NCI-H1092 treated with DMSO at 0.1 percent for 48 hours (cell line): ENCODE data around the gene MYRF.

Experiments
- DNase-seq: peaks from one replicate; lab custom pipeline; 2025; lab: John Stamatoyannopoulos, UW

MYRF gene

DNA sequence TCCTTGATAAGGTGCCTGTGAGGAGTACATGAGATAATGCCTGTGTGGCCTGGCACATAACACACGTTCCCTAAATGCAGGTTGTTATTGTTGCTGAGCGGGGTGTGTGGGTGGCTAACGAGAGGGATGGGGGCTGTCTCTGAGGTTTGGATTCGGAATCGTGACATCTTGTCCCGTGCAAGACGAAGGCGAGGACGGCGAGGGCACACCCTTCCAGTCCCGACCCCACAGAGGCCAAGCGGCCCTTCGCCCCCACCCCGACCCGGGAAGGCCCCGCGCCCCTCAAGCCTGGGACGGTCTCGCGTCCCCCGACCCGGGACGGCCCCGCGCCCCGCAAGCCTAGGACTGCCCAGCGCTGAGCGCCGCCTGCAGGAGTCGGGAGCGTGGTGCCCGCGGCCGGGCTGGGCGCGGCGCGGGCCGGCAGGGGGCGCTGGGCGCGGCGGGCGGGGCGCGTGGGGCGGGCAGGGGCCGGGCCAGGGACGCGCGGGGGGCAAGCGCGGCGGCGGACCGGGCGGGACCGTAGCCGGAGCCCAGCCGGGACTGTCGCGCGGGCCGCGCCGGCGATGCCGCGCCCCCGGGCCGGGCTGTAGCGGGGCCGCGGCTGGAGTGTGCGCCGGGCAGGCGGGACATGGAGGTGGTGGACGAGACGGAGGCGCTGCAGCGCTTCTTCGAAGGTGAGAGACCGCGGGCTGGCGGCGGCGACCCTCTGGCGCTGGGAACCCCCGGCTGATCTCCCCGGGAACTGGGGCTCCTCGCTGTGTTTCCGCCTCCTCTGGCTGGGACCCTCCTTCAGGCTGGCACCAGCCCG, at the start of gene MYRF:
MYRF (plus strand) TSS at position 520 of the 808 bp plus-strand sequence; CDS start at position 629, 109 bp downstream.
- peak; percentile 17 for DNase-seq

DNA sequence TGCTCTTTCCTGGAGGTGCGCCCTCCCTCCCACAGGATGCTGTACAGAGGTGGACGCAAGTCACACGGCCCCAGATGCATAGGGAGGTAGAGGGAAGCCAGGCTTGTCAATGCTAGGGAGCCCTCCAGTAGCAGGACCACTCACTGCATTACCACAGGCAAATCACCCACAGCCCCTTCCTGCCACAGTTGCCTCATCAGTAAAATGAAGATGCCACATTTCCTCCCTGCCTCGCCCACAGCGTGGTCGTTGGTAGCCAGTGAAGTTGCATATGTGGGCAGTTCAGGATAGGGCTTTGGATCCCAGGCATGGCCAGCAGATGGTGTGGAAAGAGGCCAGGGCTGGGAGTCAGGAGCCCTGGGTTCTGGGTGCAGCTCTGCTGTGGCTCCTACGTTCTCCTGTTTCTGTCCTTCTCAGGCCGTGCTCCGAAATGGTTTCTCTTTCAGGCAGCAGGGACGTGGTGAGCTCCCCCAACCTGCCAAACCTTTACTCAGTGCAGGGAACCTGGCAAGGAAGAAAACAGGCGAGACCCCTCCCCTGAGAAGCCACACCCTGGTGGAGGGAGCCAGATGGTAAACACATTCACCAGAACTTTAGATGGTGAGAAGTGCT, 49.6 kb upstream of the MYRF start:
- DNase-seq = no peak

DNA sequence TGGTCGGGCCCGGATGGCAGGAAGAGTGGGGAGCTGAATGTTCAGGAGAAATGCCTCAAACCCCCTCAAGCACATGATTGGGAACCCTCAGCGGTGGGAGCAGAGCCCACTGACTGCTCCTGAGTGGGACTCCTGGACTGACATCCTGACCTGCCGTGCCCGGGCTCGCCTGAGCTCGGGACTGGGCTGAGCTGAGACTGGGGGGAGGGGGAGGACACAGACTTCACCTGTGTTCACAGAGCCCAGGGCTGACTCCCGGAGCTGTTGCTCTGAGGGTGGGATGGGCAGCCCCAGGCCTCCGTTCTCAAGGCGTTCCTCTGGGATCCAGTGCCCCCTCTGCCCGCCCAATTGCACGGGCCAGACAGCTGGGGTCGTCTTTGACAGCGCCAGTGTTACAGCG, 47.6 kb upstream of the MYRF start:
- no peak for DNase-seq

DNA sequence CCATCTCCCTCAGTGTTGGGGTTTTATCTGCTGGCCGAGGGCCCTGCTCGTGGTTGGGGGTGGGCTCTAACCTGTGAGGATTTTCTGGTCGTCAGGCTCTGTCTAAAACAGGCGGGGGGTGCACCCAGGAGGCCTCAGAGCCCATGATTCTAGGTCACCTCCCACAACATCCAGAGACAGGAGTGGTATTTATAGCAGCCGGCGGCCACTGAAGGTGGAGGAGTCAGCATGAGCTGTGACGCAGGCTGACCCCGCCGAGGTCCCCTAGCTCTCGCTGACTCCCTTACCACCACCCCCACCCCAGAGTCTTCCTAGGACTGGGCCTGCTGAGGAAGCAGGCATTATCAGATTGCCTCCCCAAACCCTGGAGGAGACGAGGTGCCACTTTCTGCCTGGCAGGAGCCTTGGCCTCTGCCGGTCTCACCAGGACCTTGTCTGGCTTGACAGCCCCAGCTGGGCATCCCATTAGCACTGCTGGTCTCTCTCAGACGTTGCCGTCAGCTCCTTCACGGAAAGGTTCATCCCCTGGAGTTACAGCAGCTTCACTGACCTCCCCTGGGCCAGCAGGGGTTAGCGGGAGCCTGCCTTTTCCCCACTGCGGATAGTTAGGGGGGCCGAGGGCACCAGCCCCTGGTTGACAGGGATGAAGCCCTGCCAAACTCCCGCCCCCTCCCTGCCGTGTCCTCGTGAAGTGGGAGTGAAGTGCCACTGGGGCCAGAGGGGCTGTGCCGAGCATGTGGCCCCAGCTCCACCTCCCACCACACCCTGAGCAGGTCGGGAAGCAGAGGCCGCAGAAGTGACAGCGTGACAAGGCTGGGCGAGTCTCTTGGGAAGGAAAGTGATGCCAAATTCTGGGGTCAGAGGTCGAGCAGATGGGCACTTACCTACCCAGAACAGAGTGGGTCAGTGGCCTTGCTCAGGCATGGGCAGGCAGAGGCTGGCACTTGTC, 45.7 kb upstream of the MYRF start:
- no peak for DNase-seq

DNA sequence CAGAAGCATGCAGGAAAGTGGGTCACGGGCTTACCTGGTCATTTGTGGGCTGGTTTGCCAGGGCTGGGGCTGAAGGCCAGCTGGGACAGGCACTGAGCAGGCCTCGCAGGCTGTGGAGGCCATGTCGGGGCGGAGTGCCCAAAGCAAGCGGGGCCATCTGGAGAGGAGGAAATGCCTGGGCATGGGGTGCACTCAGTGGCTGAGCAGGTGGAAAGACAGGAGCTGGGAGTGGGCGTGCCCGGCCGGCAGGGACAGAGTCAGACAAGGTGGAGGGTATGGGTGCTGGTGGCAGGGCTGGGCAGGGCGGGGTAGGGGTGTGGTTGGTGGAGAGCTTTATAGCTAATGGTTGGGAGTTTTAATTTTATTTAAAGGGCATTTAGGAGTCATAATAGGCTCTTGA, 44.9 kb upstream of the MYRF start:
- DNase-seq = no peak

DNA sequence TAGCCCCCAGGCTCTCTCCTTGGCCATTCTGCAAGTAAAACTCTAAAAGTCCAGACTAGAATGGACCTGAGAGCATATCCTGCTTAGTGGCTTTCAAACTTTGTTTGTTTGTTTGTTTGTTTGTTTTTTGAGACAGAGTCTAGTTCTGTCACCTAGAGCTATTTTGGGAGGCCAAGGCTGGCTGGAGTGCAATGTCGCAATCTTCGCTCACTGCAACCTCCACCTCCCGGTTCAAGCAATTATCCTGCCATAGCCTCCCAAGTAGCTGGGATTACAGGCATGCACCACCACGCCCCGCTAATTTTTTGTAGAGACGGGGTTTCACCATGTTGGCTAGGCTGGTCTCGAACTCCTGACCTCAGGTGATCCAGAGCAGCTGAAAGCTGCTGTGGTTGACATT, 43.3 kb upstream of the MYRF start:
- no peak for DNase-seq

DNA sequence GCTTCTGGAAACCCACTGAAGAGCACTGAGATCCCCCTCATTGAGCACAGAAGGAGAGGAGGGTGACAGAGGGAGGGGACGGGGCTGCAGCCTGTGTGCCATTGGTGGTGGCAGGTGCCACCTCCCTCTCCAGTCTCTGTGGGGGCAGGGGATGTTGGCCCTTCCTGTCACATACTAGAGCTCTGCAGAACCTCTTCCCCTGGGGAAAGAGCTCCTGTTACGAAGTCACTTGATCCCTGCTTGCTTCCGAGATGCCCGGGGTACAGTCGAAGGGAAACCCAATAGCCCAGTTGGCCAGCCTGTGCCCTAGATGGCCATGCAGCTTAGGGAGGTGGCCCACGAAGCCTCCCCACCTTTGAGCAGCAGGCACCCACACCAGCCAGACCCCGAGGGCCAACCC, 42.9 kb upstream of the MYRF start:
- DNase-seq = peak; percentile 25

DNA sequence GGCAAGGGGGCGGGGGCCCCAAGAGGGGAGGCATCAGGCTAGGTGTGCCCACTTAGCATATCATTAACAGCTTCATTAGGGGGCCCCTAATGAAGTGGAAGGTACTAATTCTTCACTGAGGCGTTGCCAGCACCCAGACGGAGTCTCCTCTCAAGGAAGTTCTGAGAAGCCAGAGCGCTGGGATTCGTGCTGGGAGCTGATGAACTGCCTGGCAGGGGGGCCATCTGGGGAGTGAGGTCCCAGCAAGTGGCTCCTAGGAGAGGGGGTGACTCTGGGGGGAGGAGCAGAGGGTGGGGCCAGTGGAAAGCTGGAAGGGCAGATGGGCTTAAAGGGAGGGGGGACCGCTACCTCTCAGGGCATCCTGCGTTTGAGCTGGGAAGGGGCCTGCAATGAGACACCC, 42.4 kb upstream of the MYRF start:
- no peak for DNase-seq

DNA sequence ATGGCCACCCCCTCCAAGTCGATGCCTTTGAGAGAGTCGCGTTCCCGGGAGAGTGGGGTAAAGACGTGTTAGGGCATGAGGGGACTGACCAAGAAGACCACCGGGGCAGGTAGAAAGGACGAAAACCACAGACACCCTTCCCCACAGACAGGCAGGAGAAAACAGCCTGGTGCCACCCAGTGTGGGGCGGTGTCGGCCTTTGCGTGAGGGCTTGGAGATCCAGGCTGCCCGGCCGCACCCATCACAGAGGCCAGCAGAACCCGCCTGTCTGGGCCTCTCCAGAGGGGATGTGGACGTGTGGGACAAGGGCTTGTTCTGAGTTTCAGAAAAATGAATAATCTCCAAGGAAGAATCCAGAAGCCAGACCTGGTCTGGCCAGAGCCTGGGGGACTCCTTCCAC, 41.4 kb upstream of the MYRF start:
- no peak for DNase-seq

DNA sequence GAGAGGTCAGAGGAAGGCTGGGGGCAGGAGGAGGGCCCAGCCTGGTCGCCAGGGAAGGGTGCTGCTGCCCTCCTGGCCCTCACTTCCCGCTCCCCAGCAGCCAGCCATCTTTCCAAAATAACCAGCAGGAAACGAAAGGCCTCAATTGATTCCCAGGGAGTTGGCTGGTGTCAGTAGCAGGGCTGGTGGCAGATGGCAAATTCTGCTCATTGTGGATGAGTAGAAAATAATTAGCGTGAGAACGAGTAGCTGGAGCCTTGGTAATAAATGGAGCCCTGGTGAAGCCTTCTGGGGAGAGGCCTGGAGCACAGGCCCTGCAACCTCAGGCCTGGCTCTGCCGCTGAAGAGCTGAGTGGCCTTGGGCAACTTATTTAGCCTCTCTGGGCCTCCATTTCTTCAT, 40.9 kb upstream of the MYRF start:
- peak; percentile 84 for DNase-seq

DNA sequence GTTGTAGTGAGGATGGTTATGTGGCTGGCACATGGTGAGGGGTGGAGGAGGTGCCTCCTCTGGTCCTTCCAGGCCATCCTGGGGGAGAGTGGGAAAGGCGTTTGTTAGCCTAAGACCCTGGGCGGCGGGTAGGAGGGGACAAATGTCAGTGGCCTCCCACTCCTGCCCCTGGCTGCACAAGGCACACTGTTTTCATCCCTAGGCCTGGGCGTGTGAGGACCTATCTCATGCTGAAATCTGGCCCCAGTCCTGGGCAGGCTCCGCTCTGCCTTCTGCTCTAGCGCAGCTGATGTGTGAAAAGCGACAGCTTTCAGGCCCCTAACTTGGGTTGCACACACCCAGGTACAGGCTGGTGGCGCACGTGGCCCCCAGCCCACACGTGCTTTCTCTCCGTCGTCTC, 40.1 kb upstream of the MYRF start:
- no peak for DNase-seq

DNA sequence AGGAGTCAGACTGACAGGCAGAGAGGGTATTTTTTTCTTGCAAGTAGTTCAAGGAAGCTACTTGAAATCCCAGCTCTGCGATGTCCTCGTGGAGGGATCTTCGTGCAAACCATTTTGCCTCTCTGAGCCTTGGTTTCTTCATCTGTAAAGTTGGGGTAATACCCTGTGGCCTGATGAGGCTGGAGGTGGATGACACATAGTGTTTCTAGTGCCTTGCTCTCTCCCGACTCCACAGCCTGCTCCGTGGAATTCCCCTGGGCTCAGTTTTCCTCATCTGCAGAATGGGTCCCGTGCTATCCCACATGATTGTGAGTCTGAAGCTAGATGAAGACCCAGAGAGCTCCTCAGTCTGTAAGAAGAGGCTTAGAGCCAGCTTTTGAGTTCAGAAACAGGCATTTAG, 39.6 kb upstream of the MYRF start:
- no peak for DNase-seq

DNA sequence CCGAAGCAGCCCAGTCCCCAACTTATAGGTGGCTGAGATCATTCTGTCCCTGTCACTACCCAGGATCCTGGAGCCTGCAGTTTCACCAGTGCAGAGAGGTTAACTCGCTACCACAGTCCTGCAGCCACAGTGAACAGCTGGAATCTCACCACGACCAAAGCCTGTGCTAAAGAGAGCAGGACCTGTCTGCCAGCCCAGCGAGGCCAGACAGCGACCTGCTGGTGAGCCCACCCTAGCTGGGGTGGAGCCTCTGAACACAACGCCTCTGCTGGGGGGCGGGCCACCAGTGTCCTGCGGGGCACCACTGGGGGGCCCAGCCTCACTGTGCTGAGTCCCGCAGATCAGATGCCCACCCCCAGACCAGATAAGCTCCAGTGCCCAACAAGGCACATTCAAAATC, 39.0 kb upstream of the MYRF start:
- DNase-seq = no peak

DNA sequence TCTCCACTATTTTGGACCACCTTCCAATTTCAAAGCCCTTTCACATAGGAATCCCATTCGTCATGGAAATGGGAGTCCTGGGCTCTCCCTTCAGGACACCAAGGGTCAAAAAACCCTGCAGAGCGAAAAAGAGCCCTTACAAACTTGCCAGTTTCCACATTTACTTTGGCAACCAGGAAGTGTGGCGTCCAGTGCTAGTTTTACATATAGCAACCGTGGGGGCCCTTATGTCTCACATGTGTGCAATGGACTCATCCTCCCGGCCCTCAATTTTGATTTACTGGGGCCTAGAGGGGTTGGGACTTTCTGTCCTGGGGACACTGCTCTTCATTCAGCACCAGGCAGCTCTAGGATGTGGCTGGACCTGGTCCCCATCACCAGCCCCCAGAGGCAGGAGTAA, 38.5 kb upstream of the MYRF start:
- DNase-seq = no peak

DNA sequence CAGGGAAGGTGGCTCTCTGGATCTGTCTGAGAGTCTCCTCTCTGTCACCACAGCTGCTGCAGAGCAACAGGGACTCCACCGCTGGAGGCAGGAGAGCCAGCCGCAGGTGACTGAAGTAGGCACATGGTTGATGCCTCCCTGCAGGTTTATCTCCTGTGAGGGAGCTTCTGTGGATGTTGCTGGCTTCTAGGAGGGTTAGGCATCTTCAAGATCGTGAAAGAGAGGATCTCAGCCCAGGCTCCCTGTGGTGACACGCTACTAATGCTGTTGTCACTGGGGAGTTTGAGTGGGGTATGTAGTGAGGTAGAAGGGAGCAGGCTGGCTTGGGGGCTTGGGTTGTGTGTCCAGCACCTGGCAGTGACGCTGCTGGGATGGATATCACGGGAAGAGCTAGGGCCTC, 38.1 kb upstream of the MYRF start:
- DNase-seq = no peak

DNA sequence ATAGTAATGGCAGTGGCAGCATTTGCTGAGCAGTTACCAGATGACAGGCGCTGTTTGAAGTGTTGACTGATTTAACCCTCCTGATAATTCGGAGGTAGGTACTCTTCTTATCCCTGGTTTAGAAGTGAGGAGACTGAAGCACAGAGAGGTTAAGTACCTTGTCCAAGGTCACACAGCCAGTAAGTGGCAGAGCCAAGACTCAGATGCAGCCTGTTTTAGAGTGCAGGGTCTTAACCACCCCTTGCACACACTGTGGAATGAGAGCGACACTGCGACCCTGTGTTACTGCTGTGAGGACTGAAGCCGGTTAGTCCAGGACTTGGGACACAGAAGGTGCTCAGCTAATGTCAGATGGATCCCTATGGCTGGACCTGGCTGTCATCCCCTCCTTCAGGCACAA, 37.5 kb upstream of the MYRF start:
- no peak for DNase-seq

DNA sequence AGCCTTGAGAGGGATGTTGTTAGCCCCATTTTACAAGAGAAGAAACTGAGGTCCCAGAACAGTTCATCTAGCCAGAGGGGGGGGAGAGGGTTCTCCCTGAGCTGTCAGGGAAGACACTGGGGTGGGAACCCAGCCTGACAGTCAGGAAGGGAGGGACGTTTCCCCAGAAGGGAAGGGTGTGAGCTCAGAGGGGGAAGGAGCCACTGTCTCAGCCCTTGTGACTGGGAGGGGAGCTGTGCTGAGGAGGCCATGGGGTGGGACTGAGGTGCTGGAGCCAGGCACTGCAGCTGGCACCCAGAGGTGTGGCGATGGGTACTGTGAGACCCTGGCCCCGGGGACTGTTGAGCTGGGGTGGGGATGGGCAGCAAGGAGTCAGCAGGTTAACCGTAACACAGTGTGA, 36.6 kb upstream of the MYRF start:
- DNase-seq = no peak

DNA sequence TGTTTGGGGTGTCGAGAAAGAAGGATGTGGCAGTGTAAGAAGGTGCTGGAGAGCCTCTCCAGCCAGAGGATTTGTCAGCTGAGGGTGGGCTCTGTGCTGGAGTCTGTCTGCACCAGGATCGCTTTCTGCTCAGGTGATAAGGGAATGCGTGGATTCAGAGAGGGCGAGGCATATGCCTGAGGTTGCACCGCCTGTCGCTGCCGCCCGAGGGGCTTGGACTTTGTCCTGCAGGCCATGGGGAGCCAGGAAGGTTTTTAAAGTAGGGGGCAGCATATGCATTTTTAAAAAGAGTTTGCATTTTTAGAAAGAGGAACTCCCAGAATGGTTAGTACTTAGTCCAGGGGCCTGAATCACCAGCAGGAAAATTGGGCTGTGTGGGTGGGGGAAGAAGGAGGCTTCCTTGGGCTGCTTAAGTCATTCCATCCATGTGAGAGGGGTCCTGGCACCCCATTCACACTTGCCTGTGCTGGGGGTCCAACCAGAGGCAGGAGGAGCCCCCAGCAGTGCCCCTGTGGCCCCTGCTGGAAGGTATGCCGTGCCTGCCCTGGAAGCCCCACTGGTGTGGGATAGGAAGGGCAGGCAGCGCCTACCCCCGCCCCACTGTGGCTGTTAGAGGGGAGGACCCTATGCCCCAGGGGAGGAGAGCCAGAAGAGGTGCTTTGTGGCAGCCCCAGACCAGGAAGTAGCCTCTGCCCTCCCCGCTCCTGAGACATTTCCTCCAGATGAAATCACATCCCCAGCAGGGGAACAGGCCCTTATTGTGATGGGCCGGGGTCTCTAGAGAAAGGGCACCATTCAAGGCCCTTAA, 35.8 kb upstream of the MYRF start:
- DNase-seq = no peak

DNA sequence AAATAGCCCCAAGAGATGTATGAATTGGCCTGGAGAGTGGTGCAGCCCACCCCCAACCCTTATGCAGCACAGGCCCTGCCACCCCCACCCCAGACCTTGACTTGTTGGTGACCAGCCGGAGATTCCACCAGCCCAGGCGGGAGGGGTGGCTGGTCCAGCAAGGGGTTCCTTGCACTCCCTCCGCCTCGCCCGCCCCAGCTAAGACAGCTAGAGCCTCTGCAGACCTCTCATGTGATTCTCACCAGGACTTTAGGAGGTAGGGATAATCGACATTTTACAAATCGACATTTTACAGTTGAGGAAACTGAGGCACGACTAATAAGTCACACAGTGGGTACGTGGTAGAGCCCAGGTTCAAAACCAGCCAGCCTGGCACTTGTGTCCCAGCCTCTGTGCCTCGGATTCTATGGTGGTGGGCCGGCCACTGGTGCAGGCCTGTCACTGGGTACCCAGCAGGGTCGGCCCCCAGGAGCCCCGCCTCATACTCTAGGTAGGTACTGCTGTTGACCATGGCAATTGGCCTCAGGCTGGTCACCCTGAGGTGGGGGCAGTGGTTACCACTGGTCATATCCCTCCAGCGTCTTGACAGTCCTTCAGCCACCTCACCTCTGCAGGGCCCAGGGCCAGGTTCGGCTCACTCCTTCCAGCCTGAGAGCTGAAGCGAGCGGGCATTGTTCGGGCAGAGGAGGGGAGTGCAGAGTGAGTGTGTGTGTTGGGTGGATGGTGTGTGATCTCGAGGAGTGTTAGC, 35.0 kb upstream of the MYRF start:
- DNase-seq = no peak

DNA sequence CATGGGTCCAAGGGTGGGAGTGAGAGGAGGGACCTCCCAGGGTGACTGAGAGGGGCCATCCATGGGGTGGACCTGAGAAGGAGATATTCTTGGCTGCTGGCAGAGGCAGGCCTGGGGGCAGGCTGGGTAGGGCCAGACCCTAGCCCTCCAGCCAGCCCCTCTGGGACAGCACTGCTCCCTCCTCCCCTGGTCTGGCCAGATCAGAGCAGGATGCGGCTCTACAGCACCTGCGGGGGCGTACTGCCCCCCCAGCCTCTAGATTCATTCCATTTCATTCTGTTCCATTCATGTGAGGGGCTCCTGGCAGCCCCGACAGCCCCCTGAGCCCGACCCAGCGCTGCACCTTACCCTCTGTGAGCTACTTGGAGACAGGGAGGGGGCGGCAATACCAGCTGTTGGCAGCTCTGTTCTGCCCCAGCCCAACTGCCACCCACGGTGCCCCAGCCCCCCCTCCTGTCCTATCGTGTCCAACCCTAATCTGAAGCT, 34.3 kb upstream of the MYRF start:
- DNase-seq = no peak
